ENCODE measurements around the gene KIDINS220.

KIDINS220 gene

GRCh38 chr2:8862230-8862629, 24.8 kb upstream of the KIDINS220 start:
- no peak for DNase-seq (ENCODE audit: low read depth)
- TF ChIP-seq CTCF (IDR thresholded peaks at IDR 0.05; ENCODE audit: low read depth, low read length, missing control alignments), result no peak
- H3K4me3 ChIP-seq (ENCODE audit: low read depth, low read length), result no peak overlapping the region

- H3K4me3 ChIP-seq (ENCODE audit: low read depth, low read length), result no peak overlapping the region
- no peak for TF ChIP-seq CTCF (IDR thresholded peaks at IDR 0.05; ENCODE audit: low read depth, low read length, missing control alignments)
- DNase-seq (ENCODE audit: low read depth), result no peak
Observed at GRCh38 chr2:8861797-8862196, 24.4 kb upstream of the KIDINS220 start.

GRCh38 chr2:8860239-8860638, 22.8 kb upstream of the KIDINS220 start:
- H3K4me3 ChIP-seq (ENCODE audit: low read depth, low read length), result no peak overlapping the region
- no peak for DNase-seq (ENCODE audit: low read depth)
- TF ChIP-seq CTCF (IDR thresholded peaks at IDR 0.05; ENCODE audit: low read depth, low read length, missing control alignments), result no peak

GRCh38 chr2:8858910-8859309, 21.5 kb upstream of the KIDINS220 start:
- no peak for TF ChIP-seq CTCF (IDR thresholded peaks at IDR 0.05; ENCODE audit: low read depth, low read length, missing control alignments)
- no peak overlapping the region for H3K4me3 ChIP-seq (ENCODE audit: low read depth, low read length)
- no peak for DNase-seq (ENCODE audit: low read depth)

- TF ChIP-seq CTCF (IDR thresholded peaks at IDR 0.05; ENCODE audit: low read depth, low read length, missing control alignments), result no peak
- H3K4me3 ChIP-seq (ENCODE audit: low read depth, low read length), result no peak overlapping the region
- DNase-seq (ENCODE audit: low read depth), result no peak
Observed at GRCh38 chr2:8858264-8858663, 20.9 kb upstream of the KIDINS220 start.

GRCh38 chr2:8857709-8858108, 20.3 kb upstream of the KIDINS220 start:
- H3K4me3 ChIP-seq (ENCODE audit: low read depth, low read length), result no peak overlapping the region
- no peak for DNase-seq (ENCODE audit: low read depth)
- TF ChIP-seq CTCF (IDR thresholded peaks at IDR 0.05; ENCODE audit: low read depth, low read length, missing control alignments), result no peak

- no peak for DNase-seq (ENCODE audit: low read depth)
- H3K4me3 ChIP-seq (ENCODE audit: low read depth, low read length), result no peak overlapping the region
- TF ChIP-seq CTCF (IDR thresholded peaks at IDR 0.05; ENCODE audit: low read depth, low read length, missing control alignments), result no peak
Observed at GRCh38 chr2:8856176-8856575, 18.8 kb upstream of the KIDINS220 start.
